Measurements from ENCODE around the gene ANKS1A. TPM values are rescaled to one million over a fixed set of nuclear protein-coding genes. Genes with fewer than 3 reads are reported as not detected.

Gene ANKS1A
- total and polyA plus RNA-seq, 2 of the 4 experiments (the other 2 are of a cell fraction): 7.2 to 7.5 TPM

DNA sequence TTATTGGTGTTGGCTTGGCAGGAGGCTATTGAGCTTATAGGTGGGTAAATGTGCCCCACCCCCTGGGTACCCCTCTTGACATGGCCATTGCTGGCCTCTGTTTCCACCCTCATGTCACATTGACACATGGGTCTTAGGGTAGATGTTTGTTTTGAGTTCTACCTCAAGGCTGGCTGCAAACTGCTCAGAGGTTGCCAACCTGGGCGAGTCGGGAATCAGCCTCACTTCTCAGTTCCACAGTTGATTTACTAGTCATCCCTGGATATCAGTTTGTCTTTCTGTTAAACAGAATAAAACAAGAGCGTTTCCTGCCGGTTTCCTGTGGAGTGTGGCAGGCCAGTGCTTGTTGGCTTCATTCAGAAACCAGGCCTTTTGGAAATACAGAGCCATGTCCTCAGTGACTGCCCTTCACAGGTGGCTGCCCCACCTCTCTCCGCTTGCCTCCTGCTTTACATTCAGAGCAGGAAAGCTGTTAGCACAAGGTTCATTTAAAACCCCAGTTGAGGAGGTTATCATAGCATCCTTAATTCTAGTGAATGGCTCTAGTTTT, 146.5 kb downstream of the ANKS1A start:
- ChIA-PET POLR2A (ENCODE audit: unreplicated experiment) (no interaction called here), CTCF (no interaction called here)
- BruUV-seq (replicated peaks): no TSS peak
- Histone ChIP-seq H3K79me1 (ENCODE audit: low read depth in 1 of 2, low read length in 2 of 2) (no peaks in the 10 kb centered on the region; a peak in 1 of 4 replicates), H3K9me1 (ENCODE audit: insufficient read depth, low read length) (peaks cover 15% of the 10 kb centered on the region; the same call in 1 of the 2 replicates), H3K9me3 (ENCODE audit: control insufficient read depth, insufficient read depth, low read length) (0 out of 2 replicates have a peak, but pooled peaks cover 2% of the 10 kb centered on the region), H3K4ac (ENCODE audit: low read depth, low read length) (no peak overlapping the region), H3K18ac (ENCODE audit: low read depth, low read length) (no peak overlapping the region), H3K4me1 (ENCODE audit: control insufficient read depth, insufficient read depth, low read length) (peaks cover 11% of the 10 kb centered on the region), H3K4me3 (ENCODE audit: insufficient read depth, low read depth, low read length) (no peak overlapping the region), H2AFZ (replicated peaks; ENCODE audit: low read length, poor library complexity) (no peak overlapping the region), H3K27ac (ENCODE audit: insufficient read depth, low read length) (no peak overlapping the region), H4K91ac (ENCODE audit: insufficient read depth, low read depth, low read length) (no peak overlapping the region), H3K56ac (ENCODE audit: extremely low read depth, insufficient read depth, low read length) (no peak overlapping the region), H3K23ac (ENCODE audit: low read depth, low read length) (no peak overlapping the region), H4K8ac (ENCODE audit: low read depth in 2 of 2, low read length in 2 of 2) (no peak overlapping the region), H2BK5ac (ENCODE audit: low read depth, low read length, poor library complexity, severe bottlenecking) (no peak overlapping the region), H3K9ac (ENCODE audit: low read depth, low read length) (no peak overlapping the region), H3K4me2 (ENCODE audit: low read depth, low read length) (no peak overlapping the region), H4K5ac (ENCODE audit: low read depth, low read length) (no peak overlapping the region), H4K20me1 (ENCODE audit: insufficient read depth, low read length) (no peaks in the 10 kb centered on the region), H3K14ac (replicated peaks; ENCODE audit: low read depth, low read length) (no peak overlapping the region), H3K36me3 (ENCODE audit: control insufficient read depth, insufficient read depth, low read length) (peaks cover 1% of the 10 kb centered on the region; the same call in 1 of the 2 replicates), H2AK9ac (replicated peaks; ENCODE audit: low read depth, low read length, poor library complexity) (peak overlapping the region; percentile 20), H3K27me3 (ENCODE audit: control insufficient read depth, insufficient read depth, low read length) (no peaks in the 10 kb centered on the region), H2AK5ac (ENCODE audit: low read depth, low read length) (no peak overlapping the region), H2BK15ac (ENCODE audit: low read depth, low read length) (no peak overlapping the region), H2BK120ac (ENCODE audit: low read depth, low read length) (no peak overlapping the region), H2BK20ac (ENCODE audit: low read depth, low read length) (no peak overlapping the region)
- in situ Hi-C loops (cut with MboI; ENCODE audit: low sequenced_read_pairs) (no loop called here), dilution Hi-C loops (cut with HindIII; ENCODE audit: low sequenced_read_pairs, unreplicated experiment) (no loop called here), intact Hi-C loops (cut with micrococcal nuclease) (no loop called here)
- ATAC-seq (ENCODE audit: low read depth) (no peak), DNase-seq (no peak)
- WGBS, 2 experiments (ENCODE audit: extremely low coverage in 2 of 2, insufficient read length in 1 of 2): no CpG with 5 or more reads among the region's 5 CpGs
- TF ChIP-seq MXI1 (IDR thresholded peaks at IDR 0.05; ENCODE audit: borderline replicate concordance, low read depth, low read length) (no peak), BHLHE40 (IDR thresholded peaks at IDR 0.05; ENCODE audit: low read depth, low read length) (no peak), MAFK (IDR thresholded peaks at IDR 0.05; ENCODE audit: low read depth, low read length) (no peak), MAZ (IDR thresholded peaks at IDR 0.05; ENCODE audit: borderline replicate concordance, low read depth, low read length) (no peak), CEBPB (IDR thresholded peaks at IDR 0.05; ENCODE audit: low read depth, low read length) (no peak), SMC3 (IDR thresholded peaks at IDR 0.05; ENCODE audit: low read depth, low read length) (no peak), RFX5 (IDR thresholded peaks at IDR 0.05; ENCODE audit: low read depth, low read length) (no peak), RCOR1 (IDR thresholded peaks at IDR 0.05; ENCODE audit: insufficient replicate concordance, low read length) (no peak), CHD1 (IDR thresholded peaks at IDR 0.05; ENCODE audit: low read depth, low read length) (no peak), FOS (IDR thresholded peaks at IDR 0.05; ENCODE audit: low read depth, low read length) (no peak), NFE2L2 (IDR thresholded peaks at IDR 0.05; ENCODE audit: low read depth, low read length) (no peak), POLR2A (IDR thresholded peaks at IDR 0.05; ENCODE audit: low read depth, low read length) (no peak), RAD21 (IDR thresholded peaks at IDR 0.05; ENCODE audit: low read length) (no peak)
- TF ChIP-seq, protein P1, sequence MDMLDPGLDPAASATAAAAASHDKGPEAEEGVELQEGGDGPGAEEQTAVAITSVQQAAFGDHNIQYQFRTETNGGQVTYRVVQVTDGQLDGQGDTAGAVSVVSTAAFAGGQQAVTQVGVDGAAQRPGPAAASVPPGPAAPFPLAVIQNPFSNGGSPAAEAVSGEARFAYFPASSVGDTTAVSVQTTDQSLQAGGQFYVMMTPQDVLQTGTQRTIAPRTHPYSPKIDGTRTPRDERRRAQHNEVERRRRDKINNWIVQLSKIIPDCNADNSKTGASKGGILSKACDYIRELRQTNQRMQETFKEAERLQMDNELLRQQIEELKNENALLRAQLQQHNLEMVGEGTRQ (IDR thresholded peaks at IDR 0.05; ENCODE audit: low read depth, low read length): no peak
- TF ChIP-seq, protein P2, sequence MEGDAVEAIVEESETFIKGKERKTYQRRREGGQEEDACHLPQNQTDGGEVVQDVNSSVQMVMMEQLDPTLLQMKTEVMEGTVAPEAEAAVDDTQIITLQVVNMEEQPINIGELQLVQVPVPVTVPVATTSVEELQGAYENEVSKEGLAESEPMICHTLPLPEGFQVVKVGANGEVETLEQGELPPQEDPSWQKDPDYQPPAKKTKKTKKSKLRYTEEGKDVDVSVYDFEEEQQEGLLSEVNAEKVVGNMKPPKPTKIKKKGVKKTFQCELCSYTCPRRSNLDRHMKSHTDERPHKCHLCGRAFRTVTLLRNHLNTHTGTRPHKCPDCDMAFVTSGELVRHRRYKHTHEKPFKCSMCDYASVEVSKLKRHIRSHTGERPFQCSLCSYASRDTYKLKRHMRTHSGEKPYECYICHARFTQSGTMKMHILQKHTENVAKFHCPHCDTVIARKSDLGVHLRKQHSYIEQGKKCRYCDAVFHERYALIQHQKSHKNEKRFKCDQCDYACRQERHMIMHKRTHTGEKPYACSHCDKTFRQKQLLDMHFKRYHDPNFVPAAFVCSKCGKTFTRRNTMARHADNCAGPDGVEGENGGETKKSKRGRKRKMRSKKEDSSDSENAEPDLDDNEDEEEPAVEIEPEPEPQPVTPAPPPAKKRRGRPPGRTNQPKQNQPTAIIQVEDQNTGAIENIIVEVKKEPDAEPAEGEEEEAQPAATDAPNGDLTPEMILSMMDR (conservative IDR thresholded peaks at IDR 0.05; ENCODE audit: low read depth, low read length): no peak
- TF ChIP-seq, protein P3, sequence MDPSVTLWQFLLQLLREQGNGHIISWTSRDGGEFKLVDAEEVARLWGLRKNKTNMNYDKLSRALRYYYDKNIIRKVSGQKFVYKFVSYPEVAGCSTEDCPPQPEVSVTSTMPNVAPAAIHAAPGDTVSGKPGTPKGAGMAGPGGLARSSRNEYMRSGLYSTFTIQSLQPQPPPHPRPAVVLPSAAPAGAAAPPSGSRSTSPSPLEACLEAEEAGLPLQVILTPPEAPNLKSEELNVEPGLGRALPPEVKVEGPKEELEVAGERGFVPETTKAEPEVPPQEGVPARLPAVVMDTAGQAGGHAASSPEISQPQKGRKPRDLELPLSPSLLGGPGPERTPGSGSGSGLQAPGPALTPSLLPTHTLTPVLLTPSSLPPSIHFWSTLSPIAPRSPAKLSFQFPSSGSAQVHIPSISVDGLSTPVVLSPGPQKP (IDR thresholded peaks at IDR 0.05; ENCODE audit: borderline replicate concordance, low read depth, low read length): no peak

Data from IMR-90 (cell line).